Measurements from ENCODE around the gene STPG3.

The STPG3 gene

GRCh38 chr9:137227853-137228505 is 23.1 kb upstream of the STPG3 start:
- TF ChIP-seq ZFX (IDR thresholded peaks at IDR 0.05; ENCODE audit: borderline replicate concordance): no peak
- TF ChIP-seq CTCF (IDR thresholded peaks at IDR 0.05): peak; percentile 26; the same call in 1 of the 2 replicates
- peak overlapping the region; percentile 97 for H3K27ac ChIP-seq

GRCh38 chr9:137228506-137228967 is 22.5 kb upstream of the STPG3 start:
- H3K27ac ChIP-seq: peak overlapping the region; percentile 33
- TF ChIP-seq ZFX (IDR thresholded peaks at IDR 0.05; ENCODE audit: borderline replicate concordance): no peak
- no peak for TF ChIP-seq CTCF (IDR thresholded peaks at IDR 0.05)

GRCh38 chr9:137228968-137229896 is 21.9 kb upstream of the STPG3 start:
- peak overlapping the region; percentile 33 for H3K27ac ChIP-seq
- TF ChIP-seq ZFX (IDR thresholded peaks at IDR 0.05; ENCODE audit: borderline replicate concordance) (no peak), CTCF (IDR thresholded peaks at IDR 0.05) (no peak)

- H3K27ac ChIP-seq: no peak overlapping the region
- TF ChIP-seq ZFX (IDR thresholded peaks at IDR 0.05; ENCODE audit: borderline replicate concordance) (no peak), CTCF (IDR thresholded peaks at IDR 0.05) (no peak)
Observed at GRCh38 chr9:137229903-137230704, 21.0 kb upstream of the STPG3 start.

- H3K27ac ChIP-seq: no peak within 1 kb of the TSS
- TF ChIP-seq ZFX (IDR thresholded peaks at IDR 0.05; ENCODE audit: borderline replicate concordance): no peak
Observed at GRCh38 chr9:137230705-137231371, 20.2 kb upstream of the STPG3 start, which contains the start of gene SLC34A3. SLC34A3 (plus strand) TSS chr9:137230901; CDS start chr9:137231703, 802 bp downstream.

GRCh38 chr9:137231372-137232039 is 19.6 kb upstream of the STPG3 start:
- TF ChIP-seq CTCF (IDR thresholded peaks at IDR 0.05): no peak
- no peak for TF ChIP-seq ZFX (IDR thresholded peaks at IDR 0.05; ENCODE audit: borderline replicate concordance)
- no peak overlapping the region for H3K27ac ChIP-seq
